Activated T-cell treated with anti-CD3 and anti-CD28 coated beads, Interleukin-2, amount 50 U/mL, for 24 hours (primary cell): ENCODE measurements around the gene ADGRF1.

Source experiments
- DNase-seq: peaks from one replicate; pipeline ENCODE4 v3.0.0-alpha.2; 2020
- H3K27ac Mint-ChIP-seq: 2 replicates; pipeline ENCODE4 v1.8.0; 2020; ENCODE audit warnings: mild to moderate bottlenecking, mixed read lengths
- H3K27me3 Mint-ChIP-seq: 2 replicates; pipeline ENCODE4 v1.8.0; 2020; ENCODE audit warnings: mixed read lengths
- H3K36me3 Mint-ChIP-seq: 2 replicates; pipeline ENCODE4 v1.8.0; 2020; ENCODE audit warnings: low read depth, mixed read lengths
- H3K4me1 Mint-ChIP-seq: 2 replicates; pipeline ENCODE4 v1.8.0; 2020; ENCODE audit warnings: low read depth, mixed read lengths
- H3K4me3 Mint-ChIP-seq: 2 replicates; pipeline ENCODE4 v1.8.0; 2020; ENCODE audit warnings: mild to moderate bottlenecking, moderate library complexity, mixed read lengths
- H3K9me3 Mint-ChIP-seq: 2 replicates; pipeline ENCODE4 v1.8.0; 2020; ENCODE audit warnings: mixed read lengths

ADGRF1 gene

DNA sequence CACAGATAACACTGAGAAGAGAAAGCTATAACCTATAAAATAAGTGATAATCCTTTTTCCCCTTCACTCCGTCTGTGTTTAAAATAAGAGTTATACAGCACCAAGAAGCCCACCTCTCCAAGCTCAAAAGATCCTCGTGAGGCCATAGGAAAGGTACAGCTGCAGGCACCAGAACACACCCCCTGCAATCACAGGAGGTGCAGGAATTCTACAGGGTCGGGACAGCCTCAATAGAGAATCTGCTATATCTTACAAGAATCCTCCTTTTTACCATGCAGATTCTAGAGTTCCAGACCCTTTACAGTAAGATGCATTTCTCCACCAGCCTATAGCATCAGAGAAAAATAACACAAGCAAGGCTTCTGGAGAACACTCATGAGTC, 5.0 kb upstream of the ADGRF1 start:
- Mint-ChIP-seq H3K27ac (no peak overlapping the region), H3K4me3 (no peak overlapping the region), H3K4me1 (peaks cover 2% of the 10 kb centered on the region), H3K27me3 (peaks cover 17% of the 10 kb centered on the region), H3K36me3 (no peaks in the 10 kb centered on the region), H3K9me3 (no peaks in the 10 kb centered on the region)
- DNase-seq: no peak

GRCh38 chr6:47044397-47044796, 2.3 kb upstream of the ADGRF1 start:
- Mint-ChIP-seq H3K4me1 (peaks cover 2% of the 10 kb centered on the region), H3K4me3 (no peak overlapping the region), H3K27ac (no peak overlapping the region), H3K9me3 (no peaks in the 10 kb centered on the region), H3K27me3 (peaks cover 22% of the 10 kb centered on the region), H3K36me3 (no peaks in the 10 kb centered on the region)
- no peak for DNase-seq

DNA sequence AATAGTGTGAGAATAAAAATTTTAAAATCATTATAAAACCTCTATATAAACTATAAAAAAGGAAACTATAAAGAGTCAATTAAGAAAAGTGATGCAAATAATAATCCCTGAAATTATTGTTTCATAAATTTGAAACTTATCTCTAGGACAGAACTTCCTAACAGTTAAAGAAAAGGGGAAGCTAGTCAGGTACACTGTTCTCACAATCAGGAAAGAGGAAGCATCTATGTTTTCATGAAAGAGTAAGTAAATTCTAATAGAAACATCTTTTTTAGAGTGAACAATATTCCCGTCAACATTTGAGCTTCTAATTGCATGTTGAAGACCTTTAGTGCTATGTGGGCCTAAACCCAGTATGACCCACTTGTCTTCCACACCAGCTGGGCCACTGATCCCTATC, 1.2 kb upstream of the ADGRF1 start:
- no peak for DNase-seq
- H3K9me3 Mint-ChIP-seq: no peaks in the 10 kb centered on the region
- H3K4me1 Mint-ChIP-seq: peaks cover 2% of the 10 kb centered on the region
- H3K27me3 Mint-ChIP-seq: peaks cover 25% of the 10 kb centered on the region
- no peak overlapping the region for H3K27ac Mint-ChIP-seq
- H3K36me3 Mint-ChIP-seq: no peaks in the 10 kb centered on the region
- H3K4me3 Mint-ChIP-seq: no peak overlapping the region

- no peaks in the 10 kb centered on the region for H3K9me3 Mint-ChIP-seq
- no peaks in the 10 kb centered on the region for H3K36me3 Mint-ChIP-seq
- H3K27ac Mint-ChIP-seq: no peak overlapping the region
- no peak for DNase-seq
- no peak overlapping the region for H3K4me3 Mint-ChIP-seq
- H3K4me1 Mint-ChIP-seq: no peaks in the 10 kb centered on the region
- peaks cover 18% of the 10 kb centered on the region for H3K27me3 Mint-ChIP-seq
These were observed 391 bp downstream of the ADGRF1 start for GRCh38 chr6:47041741-47042140.

- no peaks in the 10 kb centered on the region for H3K36me3 Mint-ChIP-seq
- peaks cover 16% of the 10 kb centered on the region for H3K27me3 Mint-ChIP-seq
- no peak overlapping the region for H3K4me3 Mint-ChIP-seq
- H3K9me3 Mint-ChIP-seq: no peaks in the 10 kb centered on the region
- H3K27ac Mint-ChIP-seq: no peak overlapping the region
- no peak for DNase-seq
- no peaks in the 10 kb centered on the region for H3K4me1 Mint-ChIP-seq
These were observed 7.2 kb downstream of the ADGRF1 start for GRCh38 chr6:47034926-47035325.

DNA sequence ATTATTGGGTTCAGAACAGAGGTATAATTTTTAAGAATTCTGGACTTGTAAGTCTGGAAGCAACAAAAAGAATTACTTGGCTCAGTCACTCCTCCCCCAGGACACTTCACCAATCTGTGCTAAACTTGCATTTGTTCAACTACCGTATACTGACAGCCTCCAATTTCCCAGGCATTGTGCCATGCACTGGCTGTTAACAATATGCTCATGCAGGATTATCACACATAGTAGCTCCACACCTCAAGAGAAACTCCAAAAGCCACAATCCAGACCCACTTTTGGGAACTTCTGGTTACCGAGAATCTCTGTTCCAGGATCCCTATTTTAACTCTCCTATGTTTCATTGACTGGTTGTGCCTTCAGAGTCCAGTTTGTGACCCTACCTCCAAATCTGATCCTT, 7.7 kb downstream of the ADGRF1 start:
- peaks cover 15% of the 10 kb centered on the region for H3K27me3 Mint-ChIP-seq

DNA sequence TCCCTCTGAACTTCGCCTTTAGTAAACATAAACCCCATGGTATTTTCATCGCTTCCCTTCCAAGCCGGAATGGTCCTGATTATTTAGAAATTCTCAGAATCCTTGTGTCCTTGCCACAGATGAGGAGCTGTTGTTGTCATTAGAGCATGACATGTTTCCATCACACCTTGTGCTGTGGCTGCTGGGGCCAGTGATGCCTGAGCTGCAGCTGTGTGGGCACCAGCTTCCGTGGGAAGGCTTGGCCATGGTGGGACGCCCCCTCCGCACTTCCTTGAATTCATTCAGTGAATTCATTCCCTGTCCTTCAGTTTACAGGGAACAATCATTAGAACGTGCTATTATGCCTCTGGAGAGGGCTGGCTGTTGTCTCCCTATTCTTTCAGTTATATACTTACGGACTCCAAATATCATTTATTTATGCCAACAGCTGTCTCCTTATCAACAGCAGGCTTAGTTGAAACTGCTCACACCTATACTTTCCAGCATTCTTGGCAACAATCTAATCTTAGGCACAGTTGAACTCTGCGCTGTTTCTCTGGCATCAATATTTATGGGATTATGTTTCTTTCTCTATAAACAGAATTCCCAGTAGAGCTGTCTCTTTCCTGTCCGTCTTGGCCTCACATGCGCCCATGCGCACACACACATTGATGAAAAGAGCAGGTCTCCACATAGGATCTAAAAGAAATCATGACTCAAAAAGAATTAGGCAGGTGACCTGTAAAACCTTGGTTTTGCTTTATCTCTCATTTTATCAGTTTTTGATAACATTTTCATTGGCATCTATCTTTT, 9.0 kb downstream of the ADGRF1 start:
- Mint-ChIP-seq H3K27ac (no peak overlapping the region), H3K27me3 (peaks cover 11% of the 10 kb centered on the region), H3K9me3 (no peaks in the 10 kb centered on the region), H3K36me3 (no peaks in the 10 kb centered on the region), H3K4me1 (no peaks in the 10 kb centered on the region), H3K4me3 (no peak overlapping the region)
- no peak for DNase-seq

More for the DNA sequence above, 7.7 kb downstream of the ADGRF1 start:
- Mint-ChIP-seq H3K4me1 (no peaks in the 10 kb centered on the region), H3K4me3 (no peak overlapping the region), H3K36me3 (no peaks in the 10 kb centered on the region), H3K27ac (no peak overlapping the region), H3K9me3 (no peaks in the 10 kb centered on the region)
- no peak for DNase-seq

GRCh38 chr6:47031656-47032055, 10.5 kb downstream of the ADGRF1 start:
- Mint-ChIP-seq H3K36me3 (no peaks in the 10 kb centered on the region), H3K9me3 (no peaks in the 10 kb centered on the region), H3K27me3 (peaks cover 11% of the 10 kb centered on the region), H3K4me1 (no peaks in the 10 kb centered on the region), H3K27ac (no peak overlapping the region), H3K4me3 (no peak overlapping the region)
- DNase-seq: no peak

DNA sequence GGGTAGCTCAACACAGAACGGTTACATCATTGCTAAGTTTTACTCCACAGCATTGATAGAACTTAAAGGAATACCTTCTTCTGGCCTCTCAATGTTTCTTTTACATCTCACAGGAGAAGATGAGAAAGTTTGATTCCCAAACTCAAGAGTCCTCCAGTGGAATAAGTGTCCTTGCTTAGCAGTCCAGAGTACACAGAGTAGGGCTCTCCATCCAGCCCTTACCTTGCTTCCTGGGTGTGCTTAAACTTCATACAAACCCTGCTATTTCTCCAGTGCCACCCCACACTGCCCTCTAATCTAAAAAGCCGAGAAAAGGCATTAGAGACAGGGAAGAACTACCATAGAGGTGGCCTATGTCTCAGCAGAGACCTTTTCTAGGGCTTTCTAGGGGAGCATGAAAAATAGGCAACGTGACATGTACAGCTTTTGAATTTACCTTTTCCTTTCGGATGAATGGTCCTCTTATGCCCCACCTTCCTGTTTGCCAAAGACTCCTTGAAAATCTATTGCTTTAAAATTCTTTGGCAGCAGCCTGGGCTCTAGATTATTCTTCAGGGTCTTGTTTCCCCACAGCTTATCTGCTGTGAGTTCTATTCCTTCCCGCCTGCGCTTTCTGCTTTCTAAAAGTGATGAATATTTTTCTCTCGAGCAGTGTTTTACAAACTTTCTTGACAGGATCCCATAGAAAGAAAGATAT, 12.1 kb downstream of the ADGRF1 start:
- Mint-ChIP-seq H3K9me3 (no peaks in the 10 kb centered on the region), H3K4me3 (no peak overlapping the region), H3K4me1 (no peaks in the 10 kb centered on the region), H3K27ac (no peak overlapping the region), H3K36me3 (no peaks in the 10 kb centered on the region), H3K27me3 (peaks cover 8% of the 10 kb centered on the region)
- no peak for DNase-seq

DNA sequence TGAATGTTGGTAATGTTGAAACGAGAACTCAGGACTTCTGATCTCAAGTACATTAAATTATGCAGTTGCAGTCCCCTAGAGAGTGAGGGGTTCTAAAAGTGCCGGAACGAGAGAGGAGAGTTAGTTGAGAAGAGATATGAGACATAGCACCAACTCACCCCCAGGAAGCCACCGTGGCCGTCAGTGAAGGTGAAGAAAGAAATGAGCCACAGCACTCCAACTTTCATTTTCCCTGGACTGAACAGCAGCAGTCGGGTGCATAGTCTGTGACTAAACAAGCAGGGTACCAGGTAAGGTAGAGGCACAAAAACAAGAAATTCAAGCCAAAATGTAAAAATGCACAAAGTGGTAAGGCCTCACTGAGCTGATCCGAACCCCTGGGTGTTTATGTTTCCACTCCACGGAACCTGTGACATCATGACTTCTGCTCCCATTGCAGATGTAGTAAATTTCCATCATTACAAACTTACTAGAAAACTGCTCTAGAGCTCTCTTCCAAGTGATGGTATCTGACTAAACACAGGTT, 13.2 kb downstream of the ADGRF1 start:
- no peak overlapping the region for H3K4me3 Mint-ChIP-seq
- no peaks in the 10 kb centered on the region for H3K4me1 Mint-ChIP-seq
- no peaks in the 10 kb centered on the region for H3K36me3 Mint-ChIP-seq
- no peak overlapping the region for H3K27ac Mint-ChIP-seq
- no peak for DNase-seq
- H3K9me3 Mint-ChIP-seq: no peaks in the 10 kb centered on the region
- H3K27me3 Mint-ChIP-seq: no peaks in the 10 kb centered on the region

DNA sequence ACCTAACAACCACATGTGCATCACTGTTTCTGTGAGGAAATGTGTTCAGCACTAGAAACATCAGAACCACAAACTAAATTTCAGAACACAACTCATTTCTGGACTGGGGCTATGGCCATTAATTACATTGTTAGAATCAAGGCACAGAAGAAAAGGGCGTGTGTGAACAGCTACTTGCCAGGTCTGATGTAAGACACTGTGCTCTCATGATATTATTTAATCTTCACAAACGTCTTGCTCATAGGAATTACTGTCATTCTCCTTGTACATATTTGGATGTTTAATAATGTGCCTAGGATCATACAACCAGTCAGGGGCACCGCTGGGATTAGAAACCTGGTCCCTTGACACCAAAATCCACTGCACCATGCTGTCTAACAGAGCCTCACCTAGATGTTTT, 14.8 kb downstream of the ADGRF1 start:
- H3K4me1 Mint-ChIP-seq: no peaks in the 10 kb centered on the region
- no peaks in the 10 kb centered on the region for H3K9me3 Mint-ChIP-seq
- no peaks in the 10 kb centered on the region for H3K36me3 Mint-ChIP-seq
- H3K27me3 Mint-ChIP-seq: no peaks in the 10 kb centered on the region
- no peak for DNase-seq
- no peak overlapping the region for H3K27ac Mint-ChIP-seq
- H3K4me3 Mint-ChIP-seq: no peak overlapping the region

DNA sequence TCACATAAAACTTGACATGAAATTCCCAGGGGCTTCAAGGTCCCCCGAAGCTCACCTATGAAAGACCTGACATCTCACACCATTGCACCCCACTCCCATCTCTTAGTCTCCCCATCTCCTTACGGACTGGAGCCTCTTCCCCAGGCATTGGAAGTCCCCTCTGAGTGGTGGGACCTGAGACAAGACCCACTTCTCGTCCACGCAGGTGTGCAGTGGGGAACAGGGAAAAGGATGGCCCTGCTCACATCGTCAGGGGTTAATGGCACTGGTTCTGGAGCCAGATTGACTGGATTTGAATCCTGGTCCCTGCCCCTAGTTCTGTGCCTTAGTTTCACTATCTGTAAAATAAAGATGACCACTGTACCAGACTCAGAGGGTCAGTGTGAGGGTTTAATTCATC, 15.5 kb downstream of the ADGRF1 start:
- Mint-ChIP-seq H3K4me1 (no peaks in the 10 kb centered on the region), H3K4me3 (no peak overlapping the region), H3K27ac (no peak overlapping the region)

GRCh38 chr6:47023573-47023972, 18.6 kb downstream of the ADGRF1 start:
- Mint-ChIP-seq H3K27ac (no peak overlapping the region), H3K36me3 (no peaks in the 10 kb centered on the region), H3K4me1 (no peaks in the 10 kb centered on the region), H3K4me3 (no peak overlapping the region), H3K27me3 (no peaks in the 10 kb centered on the region), H3K9me3 (no peaks in the 10 kb centered on the region)
- no peak for DNase-seq

More for the DNA sequence above, 15.5 kb downstream of the ADGRF1 start:
- DNase-seq: no peak
- Mint-ChIP-seq H3K9me3 (no peaks in the 10 kb centered on the region), H3K27me3 (no peaks in the 10 kb centered on the region), H3K36me3 (no peaks in the 10 kb centered on the region)

DNA sequence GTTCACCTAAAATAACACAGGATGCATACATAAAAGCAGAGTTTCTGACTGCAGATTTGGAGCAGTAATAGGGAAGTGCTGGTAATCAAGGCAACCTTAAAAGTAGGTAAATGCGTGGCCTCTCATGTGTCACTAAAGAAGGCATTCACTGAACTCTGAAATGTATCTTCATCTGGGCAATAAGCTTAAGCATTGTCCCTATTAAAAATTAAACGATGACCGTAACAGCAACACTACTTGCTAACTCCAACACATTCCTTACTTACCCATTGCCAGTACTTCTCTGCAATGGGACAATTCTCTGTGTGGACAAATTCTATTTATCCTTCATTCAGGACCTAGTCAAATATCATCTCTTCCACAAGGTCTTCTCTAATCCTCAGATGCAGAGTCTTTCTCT, 19.9 kb downstream of the ADGRF1 start:
- no peak overlapping the region for H3K27ac Mint-ChIP-seq
- H3K4me3 Mint-ChIP-seq: no peak overlapping the region
- H3K36me3 Mint-ChIP-seq: no peaks in the 10 kb centered on the region
- no peaks in the 10 kb centered on the region for H3K4me1 Mint-ChIP-seq
- no peaks in the 10 kb centered on the region for H3K27me3 Mint-ChIP-seq
- no peak for DNase-seq
- H3K9me3 Mint-ChIP-seq: no peaks in the 10 kb centered on the region

- Mint-ChIP-seq H3K4me3 (no peak overlapping the region), H3K27ac (no peak overlapping the region), H3K27me3 (peaks cover 9% of the 10 kb centered on the region), H3K4me1 (no peaks in the 10 kb centered on the region), H3K9me3 (no peaks in the 10 kb centered on the region), H3K36me3 (no peaks in the 10 kb centered on the region)
- DNase-seq: no peak
These were observed 22.2 kb downstream of the ADGRF1 start for GRCh38 chr6:47019941-47020340.
